H1 (cell line): Measurements from ENCODE around the gene ATP8B3.

Experiments
- CHD2 ChIP-seq: IDR thresholded peaks from 2 replicates; pipeline ENCODE4 v1.6.1; 2012; ENCODE audit warnings: low read length, improper control_type of control experiment
- CTCF ChIP-seq, 3 experiments: IDR thresholded peaks; 1 replicate in 2 of 3; 2 replicates in 1 of 3; pipeline versions ENCODE4 v1.5.1 to v1.6.1; 2011; ENCODE audit warnings: low read length in 3 of 3, mild to moderate bottlenecking in 3 of 3, inconsistent platforms in 2 of 3, low read depth in 1 of 3, moderate library complexity in 1 of 3; ENCODE audit not compliant: insufficient read depth in 1 of 3; ENCODE audit errors: control extremely low read depth in 1 of 3
- EGR1 ChIP-seq: IDR thresholded peaks from 2 replicates; pipeline ENCODE4 v1.6.1; 2011; ENCODE audit warnings: low read depth, low read length, borderline replicate concordance
- EZH2 ChIP-seq: fragments of 200-600 bp; sonication (generic); IDR thresholded peaks from 2 replicates; pipeline ENCODE4 v1.7.1; 2012; ENCODE audit warnings: low read depth, mild to moderate bottlenecking, moderate library complexity, low read length, inconsistent platforms; ENCODE audit not compliant: severe bottlenecking
- GTF2F1 ChIP-seq: IDR thresholded peaks from 2 replicates; pipeline ENCODE4 v1.6.1; 2012; ENCODE audit warnings: low read depth, low read length, improper control_type of control experiment, borderline replicate concordance
- HDAC2 ChIP-seq, 2 experiments: fragments of 300-600 bp in 1 of 2; sonication (generic) in 1 of 2; IDR thresholded peaks; 2 replicates each; pipeline ENCODE4 v1.6.1; 2011 to 2012; ENCODE audit warnings: low read depth in 2 of 2, low read length in 2 of 2, mild to moderate bottlenecking in 2 of 2, moderate library complexity in 2 of 2, borderline replicate concordance in 1 of 2, inconsistent platforms in 1 of 2
- KDM4A ChIP-seq: IDR thresholded peaks from one replicate; pipeline ENCODE4 v1.7.1; 2012; ENCODE audit warnings: low read depth, mild to moderate bottlenecking, moderate library complexity, low read length, inconsistent platforms; ENCODE audit not compliant: severe bottlenecking
- POLR2A ChIP-seq, 2 experiments: IDR thresholded peaks; 1 replicate in 1 of 2; 2 replicates in 1 of 2; pipeline ENCODE4 v1.6.1; 2011; ENCODE audit warnings: low read depth in 2 of 2, low read length in 2 of 2, mild to moderate bottlenecking in 2 of 2; ENCODE audit errors: control extremely low read depth in 1 of 2
- POLR2AphosphoS5 ChIP-seq: IDR thresholded peaks from 2 replicates; pipeline ENCODE4 v1.6.1; 2011; ENCODE audit warnings: low read depth, low read length
- RAD21 ChIP-seq, 2 experiments: IDR thresholded peaks in 1 of 2; conservative IDR thresholded peaks in 1 of 2; 2 replicates each; pipeline ENCODE4 v1.6.1; 2011; ENCODE audit warnings: low read depth in 2 of 2, low read length in 2 of 2, improper control_type of control experiment in 1 of 2, inconsistent platforms in 1 of 2, mild to moderate bottlenecking in 1 of 2, moderate library complexity in 1 of 2
- RXRA ChIP-seq: IDR thresholded peaks from 2 replicates; pipeline ENCODE4 v1.6.1; 2011; ENCODE audit warnings: low read depth, mild to moderate bottlenecking, low read length, moderate library complexity; ENCODE audit not compliant: insufficient read depth

GRCh38 chr19:1739960-1740629, 72.0 kb downstream of the ATP8B3 start:
- no peak for TF ChIP-seq EZH2
- TF ChIP-seq CTCF (IDR thresholded peaks at IDR 0.05; ENCODE audit: control extremely low read depth in 1 of 3, insufficient read depth in 1 of 3, low read depth in 1 of 3, low read length in 3 of 3): no peak
- no peak for TF ChIP-seq EGR1
- TF ChIP-seq CHD2: no peak
- TF ChIP-seq HDAC2 (IDR thresholded peaks at IDR 0.05; ENCODE audit: borderline replicate concordance in 1 of 2, low read depth in 2 of 2, low read length in 2 of 2): no peak
- TF ChIP-seq RXRA: no peak
- TF ChIP-seq KDM4A: no peak
- TF ChIP-seq POLR2AphosphoS5: no peak
- no peak for TF ChIP-seq RAD21 (IDR thresholded peaks at IDR 0.05 in 1 of 2, conservative IDR thresholded peaks at IDR 0.05 in 1 of 2; ENCODE audit: low read depth in 2 of 2, low read length in 2 of 2)
- no peak for TF ChIP-seq POLR2A (IDR thresholded peaks at IDR 0.05; ENCODE audit: control extremely low read depth in 1 of 2, low read depth in 2 of 2, low read length in 2 of 2)
- no peak for TF ChIP-seq GTF2F1
